K562 (cell line): ENCODE results near the gene ZNF330. TPM values are rescaled to one million over a fixed set of nuclear protein-coding genes. Genes with fewer than 3 reads are reported as not detected.
"Not testable (repeated sequence)": the region's sequence is repeated elsewhere in the genome, so short reads cannot be mapped to it uniquely, and the experiment has no call there.

Experiments used
- ATAC-seq: fragments of 200-7000 bp; cut with Tn5 transposase; 3 replicates; pipeline ENCODE4 v1.9.1; 2020; ENCODE audit warnings: moderate library complexity
- BruUV-seq: library from RNA; stranded (reverse); fragments of 400-500 nt; replicated peaks from 2 replicates; lab custom pipeline; 2021; lab: Mats Ljungman, UMichigan
- CTCF ChIA-PET: fragments of 300-600 bp; formaldehyde crosslinking; extraction: SDS; loops from one replicate; lab custom pipeline; 2021; ENCODE audit warnings: low intra/inter-chr PET ratio; lab: Yijun Ruan, JAX
- POLR2A ChIA-PET: fragments of 300-600, 350-650 bp; sonication (Branson Sonifier 250); formaldehyde crosslinking; extraction: SDS; loops from one replicate; lab custom pipeline; 2021; ENCODE audit warnings: antibody characterized with exemption, inconsistent platforms; lab: Yijun Ruan, JAX
- DNase-seq, 4 experiments: peaks; one replicate each; pipeline versions ENCODE4 v3.0.0 to v3.0.0-alpha.2; 2011 to 2018; ENCODE audit warnings: low spot score in 3 of 4, mixed read lengths in 3 of 4; ENCODE audit errors: extremely low read depth in 1 of 4
- FAIRE-seq: peaks from 2 replicates; lab custom pipeline; 2011; peaks lifted over from hg19 to GRCh38; lab: Jason Lieb, UNC
- H2AFZ ChIP-seq: 2 replicates; pipeline ENCODE4 v1.6.0; 2011; ENCODE audit warnings: low read depth, low read length, control low read depth, inconsistent platforms
- H3K27ac ChIP-seq: fragments of 200-600 bp; 3 replicates; pipeline ENCODE4 v1.8.0; 2011; ENCODE audit warnings: low read depth, mild to moderate bottlenecking, control low read depth, inconsistent platforms, low read length, moderate library complexity, mixed read lengths; ENCODE audit errors: extremely low read depth
- H3K27me3 ChIP-seq, 2 experiments: fragments of 300-600 bp in 1 of 2; 2 replicates in 1 of 2; 3 replicates in 1 of 2; pipeline versions ENCODE4 v1.6.0 to v1.8.0; 2011; ENCODE audit warnings: inconsistent platforms in 2 of 2, low read length in 2 of 2, mild to moderate bottlenecking in 1 of 2, mixed read lengths in 1 of 2, moderate library complexity in 1 of 2; ENCODE audit not compliant: control insufficient read depth in 2 of 2, insufficient read depth in 2 of 2
- H3K36me3 ChIP-seq: fragments of 300-600 bp; 3 replicates; pipeline ENCODE4 v1.8.0; 2011; ENCODE audit warnings: mild to moderate bottlenecking, low read length, inconsistent platforms; ENCODE audit not compliant: control insufficient read depth, insufficient read depth
- H3K4me1 ChIP-seq, 2 experiments: fragments of 200-600 bp in 1 of 2; replicated peaks in 1 of 2; 2 replicates in 1 of 2; 3 replicates in 1 of 2; pipeline versions ENCODE4 v1.5.1 to v1.8.0; 2011; ENCODE audit warnings: inconsistent platforms in 2 of 2, low read length in 2 of 2, mild to moderate bottlenecking in 1 of 2, mixed read lengths in 1 of 2, moderate library complexity in 1 of 2; ENCODE audit not compliant: control insufficient read depth in 2 of 2, insufficient read depth in 2 of 2
- H3K4me2 ChIP-seq: 2 replicates; pipeline ENCODE4 v1.6.1; 2011; ENCODE audit warnings: low read length, control low read depth, inconsistent platforms, mixed read lengths; ENCODE audit not compliant: insufficient read depth
- H3K4me3 ChIP-seq: fragments of 200-600 bp; sonication (generic), shearing (Covaris generic); 2 replicates; pipeline ENCODE4 v1.5.1; 2016; ENCODE audit warnings: control low read depth, inconsistent platforms
- H3K79me2 ChIP-seq: fragments of 200-600 bp; 3 replicates; pipeline ENCODE4 v1.8.0; 2011; ENCODE audit warnings: low read length, inconsistent platforms; ENCODE audit not compliant: control insufficient read depth, insufficient read depth
- H3K9ac ChIP-seq, 2 experiments: 2 replicates each; pipeline versions ENCODE4 v1.6.0 to v1.6.1; 2011; ENCODE audit warnings: low read depth in 2 of 2, low read length in 2 of 2, control low read depth in 1 of 2, inconsistent platforms in 1 of 2, mild to moderate bottlenecking in 1 of 2, mixed read lengths in 1 of 2; ENCODE audit not compliant: insufficient read depth in 1 of 2
- H3K9me1 ChIP-seq: one replicate; pipeline ENCODE4 v1.6.0; 2011; ENCODE audit warnings: inconsistent platforms, mild to moderate bottlenecking, low read length, moderate library complexity; ENCODE audit not compliant: control insufficient read depth, insufficient read depth
- H3K9me3 ChIP-seq: replicated peaks from 2 replicates; pipeline ENCODE4 v1.5.1; 2011; ENCODE audit warnings: low read depth, low read length, inconsistent platforms; ENCODE audit not compliant: control insufficient read depth, insufficient read depth
- H4K20me1 ChIP-seq: replicated peaks from 2 replicates; pipeline ENCODE4 v1.6.1; 2011; ENCODE audit warnings: low read length, inconsistent platforms, mixed read lengths; ENCODE audit not compliant: control insufficient read depth, insufficient read depth
- CREB3L1 ChIP-seq: fragments of 450-650 bp; IDR thresholded peaks from 2 replicates; pipeline ENCODE4 v1.6.1; 2014; ENCODE audit warnings: low read depth, mild to moderate bottlenecking, moderate library complexity, borderline replicate concordance
- LARP7 ChIP-seq: fragments of 450-650 bp; IDR thresholded peaks from 2 replicates; pipeline ENCODE4 v1.6.1; 2016
- NR2C2 ChIP-seq, 2 experiments: fragments of 200-800 bp in 1 of 2; sonication (Bioruptor generic) in 1 of 2; sonication (generic) in 1 of 2; formaldehyde crosslinking in 1 of 2; IDR thresholded peaks; 2 replicates each; pipeline versions ENCODE4 v1.6.1 to v1.8.0; 2016 to 2022; ENCODE audit warnings: mild to moderate bottlenecking in 1 of 2, missing compliant biosample characterization in 1 of 2, missing genetic modification characterization in 1 of 2, missing genetic modification reagents in 1 of 2
- POLR3G ChIP-seq: IDR thresholded peaks from 2 replicates; pipeline ENCODE4 v1.6.1; 2011; ENCODE audit not compliant: insufficient read length, insufficient replicate concordance; ENCODE audit errors: extremely low read depth
- TBP ChIP-seq: optimal IDR thresholded peaks from 2 replicates; pipeline ENCODE3; 2011; ENCODE audit warnings: low read depth, low read length, improper control_type of control experiment
- ZNF316 ChIP-seq: fragments of 450-650 bp; IDR thresholded peaks from 2 replicates; pipeline ENCODE4 v1.6.1; 2016
- ZNF507 ChIP-seq: conservative IDR thresholded peaks from 2 replicates; pipeline ENCODE4 v1.6.1; 2017; ENCODE audit warnings: missing genetic modification characterization, missing compliant biosample characterization
- WGBS: fragments of 100-300 bp; shearing (Covaris generic); methylation state at CpG from one replicate; pipeline ENCODE4 v1.1.6; 2016; ENCODE audit warnings: low coverage, mixed read lengths; ENCODE audit not compliant: insufficient coverage; ENCODE audit errors: missing lambda C conversion rate; 5-methylcytosine and 5-hydroxymethylcytosine counted together
- in situ Hi-C: fragments of 300-500 bp; cut with MboI; formaldehyde crosslinking; loops from 4 replicates; pipeline ENCODE4 v1.15.0; 2018; ENCODE audit warnings: inconsistent platforms, mixed read lengths
- intact Hi-C: fragments of 100-400 bp; cut with micrococcal nuclease; formaldehyde crosslinking; loops from 2 replicates; pipeline ENCODE4 v1.14.2; 2022
- polyA plus RNA-seq, 8 experiments: library from polyadenylated mRNA; depleted of rRNA in 4 of 8; stranded (reverse) in 5 of 8; unstranded in 3 of 8; fragments of >200 nt; fragmentation: Nextera tagmentation in 2 of 8; fragmentation: Illumina TruSeq in 1 of 8; extraction: Ambion mirVana in 2 of 8; extraction: Trizol in 1 of 8; gene quantifications; 2 replicates each; pipeline versions ENCODE4 v1.2.1 to v1.2.3, GENCODE V29; 2011 to 2014; ENCODE audit warnings: inconsistent platforms in 1 of 8, missing spikeins in 1 of 8
- total RNA-seq, 7 experiments: library from RNA; depleted of rRNA in 6 of 7; stranded (reverse); fragments of >200 nt in 6 of 7; fragmentation: Illumina TruSeq in 2 of 7; extraction: Trizol in 2 of 7; gene quantifications; 2 replicates each; pipeline versions ENCODE4 v1.2.1 to v1.2.3, GENCODE V29; 2011 to 2021; ENCODE audit warnings: low replicate concordance in 1 of 7

Gene ZNF330
- total and polyA plus RNA-seq, 9 of the 15 experiments (the other 6 are each of a cell fraction or from before 2014, with no cell fraction given): 70.0 to 115 (median 92.0) TPM

- TF ChIP-seq ZNF507 (tag) (no peak), LARP7 (no peak), POLR3G (no peak), TBP (no peak), NR2C2 (CRISPR knock-in tag; IDR thresholded peaks at IDR 0.05) (no peak), NR2C2 (tag; IDR thresholded peaks at IDR 0.05) (no peak), CREB3L1 (no peak), ZNF316 (no peak)
Observed at GRCh38 chr4:141223418-141223817, 2.7 kb downstream of the ZNF330 start (continued).

- ATAC-seq, H3K4me3 ChIP-seq, H3K9me1 ChIP-seq, H3K27ac ChIP-seq, H3K9me3 ChIP-seq, H3K9ac ChIP-seq, CTCF ChIA-PET, POLR2A ChIA-PET, in situ Hi-C loops, BruUV-seq, H2AFZ ChIP-seq, H3K27me3 ChIP-seq, intact Hi-C loops, H3K4me1 ChIP-seq, FAIRE-seq, H4K20me1 ChIP-seq, H3K4me2 ChIP-seq, DNase-seq: not testable (repeated sequence)
- peaks cover 89% of the 10 kb centered on the region for H3K36me3 ChIP-seq
- WGBS: 85% methylated on average over 4 of the region's 5 CpGs
- H3K79me2 ChIP-seq: peaks cover 43% of the 10 kb centered on the region
Observed at GRCh38 chr4:141227280-141227679, 6.6 kb downstream of the ZNF330 start.
